ENCODE data around the gene SP9.
"Not testable (repeated sequence)": the region's sequence is repeated elsewhere in the genome, so short reads cannot be mapped to it uniquely, and the experiment has no call there.

Gene SP9

DNA sequence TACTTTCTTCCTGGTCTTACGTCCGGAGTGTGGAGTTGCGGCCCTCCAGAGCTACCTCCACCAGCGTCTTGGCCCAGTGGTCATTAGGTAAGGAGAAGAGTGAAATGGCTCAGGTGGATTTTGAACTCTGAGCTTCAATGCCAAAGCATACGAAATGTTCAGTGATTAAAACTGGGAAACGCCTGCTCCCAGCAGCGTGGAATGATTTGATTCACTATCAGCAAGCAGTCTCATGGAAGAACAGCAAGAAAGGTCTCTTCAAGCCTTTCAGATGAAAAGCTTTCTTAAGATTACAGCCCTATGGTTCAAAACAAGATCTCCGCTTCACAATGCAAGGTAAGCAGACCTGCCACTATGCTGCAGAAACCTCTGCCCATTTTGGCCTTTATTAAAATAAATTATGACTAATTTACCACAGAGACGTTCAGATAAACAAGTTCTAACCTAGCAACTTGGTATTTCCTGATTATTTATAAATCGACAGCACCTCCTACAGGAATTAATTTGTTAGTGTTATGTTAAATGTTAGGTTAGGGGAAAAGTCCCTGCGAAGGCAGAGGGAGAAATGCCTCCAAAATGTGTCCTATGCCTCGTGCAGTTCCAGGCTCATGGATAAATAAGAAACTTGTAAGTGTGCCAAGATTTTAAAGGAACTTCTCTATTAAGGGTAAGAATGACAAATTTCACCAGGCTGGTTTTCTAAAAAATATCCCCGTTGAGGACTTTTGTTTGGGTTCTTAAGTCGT is 10.1 kb downstream of the SP9 start:
- no peak for DNase-seq

DNA sequence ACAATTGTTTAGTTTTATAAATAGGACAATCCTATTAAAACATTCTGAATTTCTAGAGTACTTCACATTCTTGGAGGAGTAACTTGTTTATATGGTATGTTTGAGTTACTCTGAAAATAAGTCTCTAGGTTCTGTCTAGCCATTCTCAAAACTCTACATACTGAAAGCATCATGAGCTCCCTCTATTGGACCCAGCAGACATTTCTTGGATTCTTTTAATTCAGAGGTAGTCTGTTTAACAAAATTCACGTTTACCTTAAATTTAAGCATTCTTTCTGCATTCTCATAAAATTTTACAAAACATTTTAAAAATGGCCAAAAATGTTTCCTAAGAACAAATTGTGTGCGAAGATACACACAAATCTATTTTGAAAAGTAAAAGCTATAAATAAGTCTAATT is 15.3 kb downstream of the SP9 start:
- no peak for DNase-seq

DNA sequence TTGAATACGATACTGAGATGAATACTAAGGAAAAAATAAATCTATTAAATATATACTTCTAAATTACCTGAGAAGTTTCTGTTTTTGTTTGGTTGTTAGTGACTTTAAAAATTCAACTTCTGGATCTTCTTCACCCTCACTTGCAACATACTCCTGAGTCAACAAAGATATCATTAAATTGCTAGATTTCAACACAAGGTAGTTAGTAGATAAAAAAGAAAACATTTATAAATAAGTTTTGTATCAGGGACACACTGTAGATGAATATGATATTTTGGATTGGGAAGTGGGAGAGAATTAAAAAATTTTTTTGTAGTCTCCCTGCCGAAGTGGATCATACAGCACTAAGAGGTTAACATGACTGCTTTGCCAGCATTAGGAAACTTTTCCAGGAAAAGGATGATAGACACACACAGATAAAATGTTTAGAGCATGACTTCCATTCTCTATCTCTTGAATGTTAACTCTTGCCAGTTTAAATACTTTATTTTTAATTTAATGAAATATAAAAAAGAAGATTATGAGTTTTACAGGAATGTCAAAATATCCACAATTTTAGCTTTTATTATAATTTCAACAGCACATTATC is 15.9 kb downstream of the SP9 start:
- no peak for DNase-seq

DNA sequence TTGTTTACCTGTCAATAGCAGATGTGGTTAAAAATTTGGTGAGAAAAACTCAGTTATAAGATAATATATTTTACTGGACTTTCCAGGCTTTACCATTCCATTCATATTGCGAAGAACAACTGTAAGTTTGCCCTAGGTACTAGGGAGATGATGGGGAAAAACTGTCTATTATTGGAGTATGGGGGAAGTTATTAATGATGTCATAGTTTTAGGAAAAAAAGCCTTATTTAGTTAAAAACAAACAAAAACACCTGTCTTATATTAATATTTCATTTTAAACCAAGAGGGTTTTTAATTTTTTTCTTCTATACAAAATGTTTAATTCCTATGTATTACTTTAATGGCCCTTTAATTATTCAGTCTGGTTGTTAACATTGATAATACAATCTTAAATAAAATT is 18.2 kb downstream of the SP9 start:
- DNase-seq: no peak

DNA sequence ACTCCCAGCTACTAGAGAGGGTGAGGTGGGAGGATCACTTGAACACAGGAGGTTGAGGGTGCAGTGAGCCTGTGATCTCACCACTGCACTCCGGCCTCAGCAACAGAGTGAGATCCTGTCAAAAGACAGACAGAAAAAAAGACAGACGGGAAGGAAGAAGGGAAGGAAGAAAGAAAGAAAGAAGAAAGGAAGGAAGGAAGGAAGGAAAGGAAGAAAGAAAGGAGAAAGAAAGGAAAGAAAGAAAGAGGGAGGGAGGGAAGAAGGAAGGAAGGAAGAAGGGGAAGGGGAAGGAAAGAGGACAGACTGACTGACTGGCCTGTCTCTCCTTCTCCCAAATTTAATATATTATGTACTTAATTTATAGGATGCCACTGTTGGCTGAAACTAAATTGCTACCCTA is 21.6 kb downstream of the SP9 start:
- no peak for DNase-seq

DNA sequence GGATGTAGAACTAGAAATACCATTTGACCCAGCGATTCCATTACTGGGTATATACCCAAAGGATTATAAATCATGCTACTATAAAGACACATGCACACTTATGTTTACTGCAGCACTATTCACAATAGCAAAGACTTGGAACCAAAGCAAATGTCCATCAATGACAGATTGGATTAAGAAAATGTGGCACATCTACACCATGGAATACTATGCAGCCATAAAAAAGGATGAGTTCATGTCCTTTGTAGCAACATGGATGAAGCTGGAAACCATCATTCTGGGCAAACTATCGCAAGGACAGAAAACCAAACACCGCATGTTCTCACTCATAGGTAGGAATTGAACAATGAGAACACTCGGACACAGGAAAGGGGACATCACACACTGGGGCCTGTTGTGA is 24.9 kb downstream of the SP9 start:
- DNase-seq: not testable (repeated sequence)

DNA sequence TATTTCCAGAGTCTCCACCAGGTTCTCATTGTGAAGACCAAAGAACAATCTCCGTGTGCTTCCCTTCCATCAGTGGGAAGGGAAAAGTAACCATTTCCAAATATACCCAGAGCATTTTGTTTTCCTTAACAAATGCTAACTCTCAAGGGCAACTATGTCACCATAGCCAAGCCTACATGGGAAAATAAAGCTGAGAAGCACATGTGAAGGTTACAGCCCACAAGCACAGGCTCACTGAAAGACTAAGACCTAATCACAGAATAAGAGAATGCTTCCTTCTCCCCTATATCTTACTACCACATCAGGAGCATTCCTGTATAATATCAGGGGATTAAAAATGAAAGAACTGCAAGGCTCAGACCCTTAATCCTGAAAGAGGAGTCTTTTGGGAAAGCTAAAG is 28.2 kb downstream of the SP9 start:
- no peak for DNase-seq

DNA sequence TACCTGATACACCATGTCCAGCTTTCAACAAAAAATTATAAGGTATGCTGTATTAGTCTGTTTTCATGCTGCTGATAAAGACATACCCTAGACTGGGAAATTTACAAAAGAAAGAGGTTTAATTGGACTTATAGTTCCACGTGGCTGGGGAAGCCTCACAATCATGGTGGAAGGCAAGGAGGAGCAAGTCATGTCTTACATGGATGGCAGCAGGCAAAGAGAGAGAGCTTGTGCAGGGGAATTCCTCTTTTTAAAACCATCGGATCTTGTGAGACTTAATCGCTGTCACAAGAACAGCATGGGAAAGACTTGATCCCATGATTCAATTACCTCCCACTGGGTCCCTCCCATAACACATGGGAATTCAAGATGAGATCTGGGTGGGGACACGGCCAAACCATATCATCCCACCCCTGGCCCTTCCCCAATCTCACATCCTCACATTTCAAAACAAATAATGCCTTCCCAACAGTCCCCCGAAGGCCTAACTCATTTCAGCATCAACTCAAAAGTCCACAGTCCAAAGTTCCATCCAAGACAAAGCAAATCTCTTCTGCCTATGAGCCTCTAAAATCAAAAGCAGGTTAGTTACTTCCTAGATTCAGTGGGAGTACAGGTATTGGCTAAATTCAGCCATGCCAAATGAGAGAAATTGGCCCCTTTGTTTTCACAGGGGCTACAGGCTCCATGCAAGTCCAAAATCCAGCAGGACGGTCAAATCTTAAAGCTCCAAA is 28.9 kb downstream of the SP9 start:
- DNase-seq: not testable (repeated sequence)

DNA sequence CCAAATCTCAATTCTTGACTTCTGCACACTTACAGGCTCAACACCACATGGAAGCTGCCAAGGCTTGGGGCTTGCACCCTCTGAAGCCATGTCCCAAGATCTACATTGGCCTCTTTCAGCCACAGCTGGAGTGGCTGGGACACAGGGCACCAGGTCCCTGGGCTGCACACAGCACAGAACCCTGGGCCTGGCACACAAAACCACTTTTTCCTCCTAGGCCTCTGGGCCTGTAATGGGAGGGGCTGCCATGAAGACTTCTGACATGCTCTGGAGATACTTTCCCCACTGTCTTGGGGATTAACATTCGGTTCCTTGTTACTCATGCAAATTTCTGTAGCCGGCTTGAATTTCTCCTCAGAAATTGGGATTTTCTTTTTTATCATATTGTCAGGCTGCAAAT is 29.9 kb downstream of the SP9 start:
- DNase-seq: no peak

DNA sequence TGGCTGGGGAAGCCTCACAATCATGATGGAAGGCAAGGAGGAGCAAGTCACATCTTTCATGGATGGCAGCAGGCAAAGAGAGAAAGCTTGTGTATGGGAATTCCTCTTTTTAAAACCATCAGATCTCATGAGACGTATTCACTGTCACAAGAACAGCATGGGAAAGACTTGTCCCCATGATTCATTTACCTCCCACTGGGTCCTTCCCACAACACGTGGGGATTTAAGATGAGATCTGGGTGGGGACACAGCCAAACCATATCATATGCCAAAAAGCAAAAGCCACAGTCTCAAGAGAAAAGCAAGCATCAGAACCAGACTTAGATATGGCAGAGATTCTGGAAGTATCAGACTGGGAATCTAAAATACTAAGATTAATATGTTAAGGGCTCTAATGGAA is 30.8 kb downstream of the SP9 start:
- DNase-seq: no peak

DNA sequence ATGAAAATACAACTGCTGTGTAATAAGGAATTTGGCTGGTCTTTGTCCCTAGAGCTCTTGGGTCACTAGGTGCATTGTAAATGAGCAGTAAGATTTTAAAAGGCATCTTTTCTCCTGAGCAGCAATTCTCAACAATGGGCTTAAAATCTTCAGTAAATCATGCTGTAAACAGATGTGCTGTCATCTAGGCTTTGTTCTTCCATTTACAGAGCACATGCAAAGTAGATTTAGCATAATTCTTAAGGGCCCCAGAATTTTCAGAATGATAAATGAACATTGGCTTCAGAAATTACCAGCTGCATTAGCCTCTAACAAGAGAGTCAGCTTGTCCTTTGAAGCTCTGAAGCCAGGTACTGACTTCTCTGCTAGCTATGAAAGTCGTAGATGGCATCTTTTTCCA is 33.9 kb downstream of the SP9 start:
- no peak for DNase-seq

DNA sequence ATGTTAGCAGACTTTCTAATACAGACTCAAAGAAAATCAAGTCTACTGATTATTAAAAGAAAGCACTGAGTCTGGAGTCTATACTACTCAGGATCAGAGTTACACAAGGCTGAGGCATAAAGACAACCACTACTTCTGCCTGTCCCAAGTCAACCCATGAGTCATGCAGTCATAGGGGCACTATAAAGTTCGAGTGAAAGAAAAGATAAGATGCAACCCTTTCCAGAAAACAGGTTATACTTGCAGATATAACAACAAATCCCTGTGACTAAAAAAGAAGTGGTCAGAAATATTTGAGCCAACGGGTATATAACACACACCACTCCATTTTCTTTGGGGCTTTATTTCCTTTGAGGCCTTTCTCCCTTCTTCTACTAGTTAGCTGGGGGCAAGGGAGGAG is 42.2 kb downstream of the SP9 start:
- no peak for DNase-seq

DNA sequence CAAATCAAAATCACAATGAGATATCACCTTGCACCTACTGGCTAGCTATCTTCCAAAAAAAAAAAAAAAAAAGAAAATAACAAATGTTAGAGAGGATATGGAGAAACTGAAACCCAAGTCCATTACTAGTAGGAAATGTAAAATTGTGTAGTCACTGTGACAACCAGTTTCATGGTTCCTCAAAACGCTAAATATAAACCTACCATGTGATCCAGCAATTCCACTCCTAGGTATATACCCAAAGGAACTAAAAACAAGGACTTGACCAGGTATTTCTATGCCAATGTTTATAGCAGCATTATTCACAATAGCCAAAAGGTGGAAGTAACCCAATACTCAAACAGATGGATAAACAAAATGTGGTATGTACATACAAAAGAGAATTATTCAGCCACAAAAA is 49.0 kb downstream of the SP9 start:
- no peak for DNase-seq

DNA sequence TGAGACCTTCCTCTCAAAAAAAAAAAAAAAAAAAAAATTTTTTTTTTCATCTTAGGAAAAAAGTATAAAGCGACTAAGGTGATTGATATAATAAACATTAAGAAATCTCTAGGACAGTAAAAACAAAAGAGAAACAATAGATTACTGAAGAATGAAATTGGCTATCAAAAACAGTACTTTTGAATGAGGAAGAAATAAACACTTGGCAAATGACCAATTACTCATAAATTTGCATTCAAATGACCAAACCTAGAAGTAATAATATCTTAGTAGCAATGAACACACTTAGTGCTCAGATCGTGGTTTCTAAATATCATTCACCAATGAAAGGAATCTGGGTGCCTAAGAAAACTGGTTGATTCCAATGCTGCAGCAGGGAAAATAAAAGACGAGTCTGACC is 50.4 kb downstream of the SP9 start:
- no peak for DNase-seq
